Heart left ventricle (tissue), 16 donors: ENCODE data around the gene TMPRSS7. TPM values are rescaled to one million over a fixed set of nuclear protein-coding genes. Genes with fewer than 3 reads are reported as not detected.

Experiments used
- ATAC-seq, 4 donors: fragments of 200-7000 bp; cut with Tn5 transposase; one replicate each; pipeline ENCODE4 v1.9.1; 2020 to 2022; ENCODE audit warnings: moderate library complexity in 4 of 4, mild to moderate bottlenecking in 3 of 4, moderate number of reproducible peaks in 1 of 4
- DNase-seq, 5 donors: peaks; one replicate each; pipeline ENCODE4 v3.0.0-alpha.2; 2020
- H3K27ac ChIP-seq, 12 donors: fragments of 200-600 bp; sonication (generic) in 4 of 12; one replicate each; pipeline versions ENCODE4 v1.5.0 to v1.8.0; 2016 to 2022; ENCODE audit warnings: mild to moderate bottlenecking in 2 of 12
- H3K27me3 ChIP-seq, 9 donors: fragments of 200-600 bp; sonication (generic) in 2 of 9; one replicate each; pipeline versions ENCODE4 v1.5.1 to v1.8.0; 2016 to 2022; ENCODE audit warnings: mild to moderate bottlenecking in 3 of 9
- H3K36me3 ChIP-seq, 9 donors: fragments of 200-600 bp; sonication (generic) in 2 of 9; one replicate each; pipeline versions ENCODE4 v1.5.0 to v1.8.0; 2018 to 2022; ENCODE audit warnings: mild to moderate bottlenecking in 2 of 9
- H3K4me1 ChIP-seq, 12 donors: fragments of 200-600 bp; sonication (generic) in 4 of 12; one replicate each; pipeline versions ENCODE4 v1.5.0 to v1.8.0; 2016 to 2022; ENCODE audit warnings: mild to moderate bottlenecking in 3 of 12
- H3K4me3 ChIP-seq, 12 donors: fragments of 200-600 bp; sonication (generic) in 4 of 12; one replicate each; pipeline versions ENCODE4 v1.5.0 to v1.8.0; 2017 to 2022; ENCODE audit warnings: mild to moderate bottlenecking in 9 of 12, moderate library complexity in 4 of 12
- H3K9me3 ChIP-seq, 12 donors: fragments of 200-600 bp; sonication (generic) in 4 of 12; one replicate each; pipeline versions ENCODE4 v1.5.0 to v1.8.0; 2016 to 2022; ENCODE audit warnings: mild to moderate bottlenecking in 1 of 12
- CTCF ChIP-seq, 12 donors: fragments of 200-600 bp; sonication (generic) in 4 of 12; IDR thresholded peaks; one replicate each; pipeline versions ENCODE4 v1.5.0 to v1.8.0; 2018 to 2022; ENCODE audit warnings: antibody characterized with exemption in 12 of 12, mild to moderate bottlenecking in 5 of 12
- POLR2A ChIP-seq, 2 donors: fragments of 450-650 bp; IDR thresholded peaks; one replicate each; pipeline ENCODE4 v1.6.1; 2017; ENCODE audit warnings: antibody characterized with exemption in 2 of 2, mild to moderate bottlenecking in 2 of 2, moderate library complexity in 2 of 2
- WGBS, 4 donors: extraction: QIAGEN DNeasy Blood & Tissue Kit in 2 of 4; methylation state at CpG; one replicate each; pipeline versions ENCODE4 v1.1.5 to v1.1.7; 2013 to 2018; 5-methylcytosine and 5-hydroxymethylcytosine counted together
- intact Hi-C, 10 donors: fragments of 100-400 bp; cut with DNase I; formaldehyde crosslinking; loops; one replicate each; pipeline versions ENCODE4 v1.11.1 to v1.14.2; 2022
- polyA plus RNA-seq, 2 donors: library from polyadenylated mRNA; stranded (reverse); fragments of 200-250 nt; gene quantifications; one replicate each; pipeline ENCODE4 v1.2.3, GENCODE V29; 2013
- total RNA-seq, 9 donors: library from RNA; depleted of rRNA in 2 of 9; stranded (reverse); fragments of >200 nt in 2 of 9; fragmentation: NEBNext Ultra II Directional in 3 of 9; extraction: Animal tissue kit (Norgen Biotek cat#: 25700) in 3 of 9; gene quantifications; one replicate each; pipeline versions ENCODE4 v1.1.0 to v1.2.4, GENCODE V29; 2016 to 2023
- donor health status: ischemic (EF 13 %, LVEDD 7.1; RV severe dilation, severe dysfunction).
- donor health status: healthy with polysubstance abuse.
- donor health status: DM: no; HTN: yes; CAD: no.
- donor health status: DM: no; HTN: no; CAD: no.
- donor health status: ischemic (EF 25% LVEDD 6.9; RV normal size, moderate dysfunction).
- donor health status: ischemic (EF 25% LVEDD 5.7; RV mildly dilated, moderate dysfunction).
- donor health status: healthy.
- donor health status: DM: yes; HTN: yes; CAD: no.
- donor health status: ischemic (EF 35%, LVEDD 5.7; RV mildly dilated, moderate dysfunction).
- donor health status: nonischemic (EF 11% LVEDD 7.7; RV severe dilation, severe dysfunction).
- donor health status: DM: yes; HTN: yes; CAD: no.
- donor health status: PGD.
- donor health status: ischemic (EF 29% LVEDD 5.4; RV normal size, mild dysfunction).
- donor health status: nonischemic (EF 23%, LVEDD 6.1; RV moderate dilation, normal function).

TMPRSS7 gene
- total and polyA plus RNA-seq, 11 donors, result not detected

DNA sequence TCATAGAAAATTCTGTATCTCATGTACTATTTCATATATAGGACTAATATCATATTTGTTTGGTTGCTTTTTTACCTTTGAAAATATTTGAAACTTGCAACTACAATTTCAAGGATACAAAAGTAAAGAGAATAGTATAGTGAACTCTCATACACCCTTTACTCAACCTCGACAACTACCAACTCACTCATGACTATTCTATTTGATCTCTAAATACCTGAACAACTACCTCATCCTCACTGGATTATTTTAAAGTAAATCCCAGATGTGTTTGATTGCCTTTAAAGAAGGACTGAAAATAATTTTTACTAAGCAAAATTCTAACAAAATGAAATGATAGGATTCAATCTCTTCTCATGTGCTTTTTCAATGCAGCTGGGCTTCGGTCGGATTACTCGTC lies 12.1 kb downstream of the TMPRSS7 start:
- ATAC-seq (no peak), DNase-seq (no peak)
- intact Hi-C loops, result loop anchor here in 2 of 10 donors (10.0 kb wide), 1 partner anchor 382 kb away; no protein-coding TSS in a partner anchor
- Histone ChIP-seq H3K36me3 (no peaks in the 10 kb centered on the region), H3K4me3 (no peak overlapping the region), H3K27ac (no peak overlapping the region), H3K9me3 (no peaks in the 10 kb centered on the region), H3K4me1 (peaks cover 0 to 8% (median 0%) of the 10 kb centered on the region in 12 donors), H3K27me3 (no peaks in the 10 kb centered on the region)
- 70 to 81% (median 70%) methylated on average over 4 of the region's 4 CpGs for WGBS, 4 donors
- TF ChIP-seq POLR2A (IDR thresholded peaks at IDR 0.05) (no peak), CTCF (IDR thresholded peaks at IDR 0.05) (no peak)

DNA sequence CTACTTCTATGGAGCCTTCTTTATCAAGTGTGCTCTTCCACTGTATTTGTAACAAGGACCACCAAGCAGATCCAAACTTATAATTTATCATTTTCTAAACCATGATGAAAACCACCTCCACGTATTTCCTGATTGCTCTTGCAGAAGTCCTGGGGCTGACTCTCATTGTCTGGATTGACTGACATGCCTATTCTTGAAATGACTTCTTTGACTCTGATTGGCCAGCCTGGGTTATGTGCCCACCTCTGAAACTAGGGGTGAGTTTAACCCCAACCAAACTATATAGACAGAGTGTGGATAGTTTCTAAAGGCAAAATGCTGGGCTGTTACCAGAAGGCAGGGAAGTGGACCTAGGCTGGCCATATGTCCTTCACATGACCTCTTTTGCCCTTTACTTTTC lies 12.7 kb downstream of the TMPRSS7 start:
- intact Hi-C loops, result loop anchor here in 2 of 10 donors (10.0 kb wide), 1 partner anchor 382 kb away; no protein-coding TSS in a partner anchor
- WGBS, 4 donors, result 86 to 90% (median 88%) methylated on average over 1 of the region's 1 CpG
- no peaks in the 10 kb centered on the region for H3K27me3 ChIP-seq
- ATAC-seq, result no peak
- no peak for DNase-seq
- TF ChIP-seq CTCF (IDR thresholded peaks at IDR 0.05) (no peak), POLR2A (IDR thresholded peaks at IDR 0.05) (no peak)
- no peaks in the 10 kb centered on the region for H3K36me3 ChIP-seq
- no peak overlapping the region for H3K4me3 ChIP-seq
- peaks cover 0 to 8% (median 0%) of the 10 kb centered on the region in 12 donors for H3K4me1 ChIP-seq
- no peaks in the 10 kb centered on the region for H3K9me3 ChIP-seq
- no peak overlapping the region for H3K27ac ChIP-seq

DNA sequence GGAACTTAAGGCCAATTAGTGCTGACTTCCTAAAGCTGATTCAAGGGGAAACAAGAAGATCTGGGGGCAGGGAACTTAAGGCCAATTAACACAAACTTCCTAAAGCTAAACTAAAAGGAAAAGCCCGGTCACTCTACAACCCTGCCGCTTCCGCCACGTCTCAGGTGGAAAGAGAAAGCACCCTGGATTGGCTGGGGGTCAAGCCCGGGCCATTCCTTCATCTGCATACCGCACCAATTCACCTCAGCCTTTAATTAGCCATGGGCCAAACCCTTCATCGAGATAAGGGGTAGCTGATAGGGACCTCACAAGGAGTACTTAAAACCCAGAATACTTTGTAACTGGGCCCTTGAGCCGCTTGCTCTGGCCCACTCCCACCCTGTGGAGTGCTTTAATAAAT lies 14.4 kb downstream of the TMPRSS7 start:
- TF ChIP-seq CTCF (IDR thresholded peaks at IDR 0.05) (no peak), POLR2A (IDR thresholded peaks at IDR 0.05) (no peak)
- Histone ChIP-seq H3K27ac (no peak overlapping the region), H3K4me1 (peaks cover 0 to 2% (median 0%) of the 10 kb centered on the region in 12 donors), H3K27me3 (peaks cover 0 to 2% (median 0%) of the 10 kb centered on the region in 9 donors), H3K4me3 (no peak overlapping the region), H3K9me3 (no peaks in the 10 kb centered on the region), H3K36me3 (no peaks in the 10 kb centered on the region)
- ATAC-seq, result no peak
- WGBS, 4 donors, result 68 to 73% (median 68%) methylated on average over 8 of the region's 8 CpGs
- intact Hi-C loops, result loop anchor here in 2 of 10 donors (10.0 kb wide), 1 partner anchor 384 kb away; no protein-coding TSS in a partner anchor
- DNase-seq, result no peak

GRCh38 chr3:112053229-112053628 lies 18.7 kb downstream of the TMPRSS7 start:
- H3K36me3 ChIP-seq, result no peaks in the 10 kb centered on the region
- TF ChIP-seq CTCF (IDR thresholded peaks at IDR 0.05) (no peak), POLR2A (IDR thresholded peaks at IDR 0.05) (no peak)
- H3K4me3 ChIP-seq, result no peak overlapping the region
- ATAC-seq, result no peak
- H3K27me3 ChIP-seq, result peaks cover 0 to 2% (median 0%) of the 10 kb centered on the region in 9 donors
- no peaks in the 10 kb centered on the region for H3K4me1 ChIP-seq
- no peak for DNase-seq
- H3K9me3 ChIP-seq, result no peaks in the 10 kb centered on the region
- no peak overlapping the region for H3K27ac ChIP-seq
- WGBS, 4 donors, result 28 to 41% (median 35%) methylated on average over 1 of the region's 1 CpG
- intact Hi-C loops, result no loop called here
